ENCODE results near the gene STAG1. TPM values are rescaled to one million over a fixed set of nuclear protein-coding genes. Genes with fewer than 3 reads are reported as not detected.
"Not testable (repeated sequence)": the region's sequence is repeated elsewhere in the genome, so short reads cannot be mapped to it uniquely, and the experiment has no call there.

Gene STAG1
- polyA plus RNA-seq, 1 experiment: 13.8 TPM

- no peak for DNase-seq (ENCODE audit: low read depth)
- TF ChIP-seq CTCF (IDR thresholded peaks at IDR 0.05; ENCODE audit: insufficient read depth, low read depth, low read length): no peak
- no peaks in the 10 kb centered on the region for H3K27me3 ChIP-seq (ENCODE audit: control insufficient read depth, insufficient read depth, low read length)
- no peaks in the 10 kb centered on the region for H3K36me3 ChIP-seq (ENCODE audit: control insufficient read depth, insufficient read depth, low read length)
- H3K4me3 ChIP-seq (ENCODE audit: low read depth, low read length): no peak overlapping the region
- ChIA-PET CTCF (no interaction called here), POLR2A (no interaction called here)
Measured at GRCh38 chr3:136485777-136486176, 266.4 kb downstream of the STAG1 start.

GRCh38 chr3:136476280-136476679 is 275.9 kb downstream of the STAG1 start:
- Histone ChIP-seq H3K27me3 (ENCODE audit: control insufficient read depth, insufficient read depth, low read length) (no peaks in the 10 kb centered on the region), H3K36me3 (ENCODE audit: control insufficient read depth, insufficient read depth, low read length) (no peaks in the 10 kb centered on the region; the same call in 1 of the 2 replicates), H3K4me3 (ENCODE audit: low read depth, low read length) (no peak overlapping the region)
- CTCF ChIA-PET: no interaction called here
- DNase-seq (ENCODE audit: low read depth): no peak
- no peak for TF ChIP-seq CTCF (IDR thresholded peaks at IDR 0.05; ENCODE audit: insufficient read depth, low read depth, low read length)
- POLR2A ChIA-PET: no interaction called here

- DNase-seq (ENCODE audit: low read depth); CTCF ChIA-PET; H3K4me3 ChIP-seq (ENCODE audit: low read depth, low read length); H3K36me3 ChIP-seq (ENCODE audit: control insufficient read depth, insufficient read depth, low read length); H3K27me3 ChIP-seq (ENCODE audit: control insufficient read depth, insufficient read depth, low read length); POLR2A ChIA-PET: not testable (repeated sequence)
Measured at GRCh38 chr3:136474876-136475275, 277.3 kb downstream of the STAG1 start.

- Histone ChIP-seq H3K27me3 (ENCODE audit: control insufficient read depth, insufficient read depth, low read length) (no peaks in the 10 kb centered on the region), H3K36me3 (ENCODE audit: control insufficient read depth, insufficient read depth, low read length) (no peaks in the 10 kb centered on the region; the same call in 1 of the 2 replicates), H3K4me3 (ENCODE audit: low read depth, low read length) (no peak overlapping the region)
- POLR2A ChIA-PET: no interaction called here
- DNase-seq (ENCODE audit: low read depth): peak; percentile 52
- TF ChIP-seq CTCF (IDR thresholded peaks at IDR 0.05; ENCODE audit: insufficient read depth, low read depth, low read length): no peak
- CTCF ChIA-PET: interaction anchor here (1.2 kb wide), 2 partner anchors 24 to 82 kb away, joined by 3 read pairs; no protein-coding TSS in a partner anchor
Measured at GRCh38 chr3:136473716-136474326, 278.4 kb downstream of the STAG1 start.

- Histone ChIP-seq H3K36me3 (ENCODE audit: control insufficient read depth, insufficient read depth, low read length) (no peaks in the 10 kb centered on the region), H3K27me3 (ENCODE audit: control insufficient read depth, insufficient read depth, low read length) (no peaks in the 10 kb centered on the region), H3K4me3 (ENCODE audit: low read depth, low read length) (no peak overlapping the region)
- TF ChIP-seq CTCF (IDR thresholded peaks at IDR 0.05; ENCODE audit: insufficient read depth, low read depth, low read length): no peak
- ChIA-PET POLR2A (no interaction called here), CTCF (interaction anchor here (0.7 to 1.3 kb wide), 2 partner anchors 216 to 287 kb away, joined by 3 to 4 read pairs; partner anchors contain the start of gene STAG1)
- no peak for DNase-seq (ENCODE audit: low read depth)
Measured at GRCh38 chr3:136465296-136465695, 286.9 kb downstream of the STAG1 start.

- no peak overlapping the region for H3K4me3 ChIP-seq (ENCODE audit: low read depth, low read length)
- TF ChIP-seq CTCF (IDR thresholded peaks at IDR 0.05; ENCODE audit: insufficient read depth, low read depth, low read length): no peak
- no peaks in the 10 kb centered on the region for H3K27me3 ChIP-seq (ENCODE audit: control insufficient read depth, insufficient read depth, low read length)
- ChIA-PET CTCF (interaction anchor here (1.3 kb wide), 1 partner anchor 287 kb away, joined by 4 read pairs; the partner anchor contains the start of gene STAG1), POLR2A (no interaction called here)
- no peak for DNase-seq (ENCODE audit: low read depth)
- H3K36me3 ChIP-seq (ENCODE audit: control insufficient read depth, insufficient read depth, low read length): no peaks in the 10 kb centered on the region
Measured at GRCh38 chr3:136464502-136464901, 287.7 kb downstream of the STAG1 start.

All from BJ (cell line).